OCI-LY3 (cell line): ENCODE data around the gene C19orf53.
"Not testable (repeated sequence)": the region's sequence is repeated elsewhere in the genome, so short reads cannot be mapped to it uniquely, and the experiment has no call there.

Source experiments
- H2AFZ ChIP-seq: fragments of 200-600, 300-600 bp; shearing (Covaris generic); 2 replicates; pipeline ENCODE4 v1.6.0; 2014; ENCODE audit warnings: antibody characterized with exemption, low read depth, low read length
- H3K27ac ChIP-seq: fragments of 200-600, 300-600 bp; sonication (generic); 2 replicates; pipeline ENCODE4 v1.5.1; 2014; ENCODE audit warnings: mild to moderate bottlenecking, low read length, moderate library complexity, mixed read lengths
- H3K27me3 ChIP-seq: fragments of 200-600, 300-600 bp; sonication (generic); 2 replicates; pipeline ENCODE4 v1.6.1; 2014; ENCODE audit warnings: low read depth, low read length, mixed read lengths
- H3K36me3 ChIP-seq: fragments of 200-600, 300-600 bp; sonication (generic); replicated peaks from 2 replicates; pipeline ENCODE3; 2014; ENCODE audit warnings: low read depth, low read length, mixed read lengths
- H3K4me1 ChIP-seq: fragments of 300-600, 200-600 bp; sonication (generic); 2 replicates; pipeline ENCODE4 v1.6.1; 2014; ENCODE audit warnings: low read length, mixed read lengths
- H3K4me2 ChIP-seq: fragments of 200-600, 300-600 bp; sonication (generic); 2 replicates; pipeline ENCODE4 v1.6.1; 2014; ENCODE audit warnings: low read length, mixed read lengths
- H3K4me3 ChIP-seq: fragments of 300-600, 200-600 bp; sonication (generic); 2 replicates; pipeline ENCODE4 v1.5.1; 2014; ENCODE audit warnings: antibody characterized with exemption, mild to moderate bottlenecking, low read length, moderate library complexity
- H3K79me2 ChIP-seq: fragments of 300-600, 200-600 bp; shearing (Covaris generic); 2 replicates; pipeline ENCODE4 v1.6.1; 2014; ENCODE audit warnings: mild to moderate bottlenecking, low read length, mixed read lengths
- H3K9ac ChIP-seq: fragments of 300-600, 200-600 bp; shearing (Covaris generic); 2 replicates; pipeline ENCODE4 v1.6.0; 2014; ENCODE audit warnings: mild to moderate bottlenecking, low read length, moderate library complexity
- H3K9me3 ChIP-seq: fragments of 200-600, 300-600 bp; shearing (Covaris generic); 2 replicates; pipeline ENCODE4 v1.6.1; 2014; ENCODE audit warnings: low read length, mixed read lengths; ENCODE audit not compliant: insufficient read depth
- H4K20me1 ChIP-seq: fragments of 200-600, 300-600 bp; sonication (generic); 2 replicates; pipeline ENCODE4 v1.6.1; 2016; ENCODE audit warnings: low read length, mixed read lengths; ENCODE audit not compliant: insufficient read depth
- EZH2phosphoT487 ChIP-seq: fragments of 200-600 bp; shearing (Covaris generic); IDR thresholded peaks from 2 replicates; pipeline ENCODE4 v1.6.1; 2018; ENCODE audit warnings: antibody characterized with exemption, mixed run types, low read depth
- TF ChIP-seq, protein P1 (sequence below): fragments of 200-600, 300-600 bp; sonication (generic); IDR thresholded peaks from 2 replicates; pipeline ENCODE4 v1.5.1; 2014; ENCODE audit warnings: antibody characterized with exemption, low read length, low read depth

Gene C19orf53

GRCh38 chr19:13748169-13748828, 26.0 kb upstream of the C19orf53 start:
- Histone ChIP-seq H3K4me3 (peak overlapping the region; percentile 88), H3K27me3 (no peaks in the 10 kb centered on the region), H3K27ac (peak overlapping the region; percentile 37), H3K9me3 (no peaks in the 10 kb centered on the region), H2AFZ (peak overlapping the region; percentile 85), H4K20me1 (no peaks in the 10 kb centered on the region), H3K79me2 (peaks cover 15% of the 10 kb centered on the region), H3K9ac (peak overlapping the region; percentile 91), H3K4me1 (peaks cover 10% of the 10 kb centered on the region), H3K36me3 (no peaks in the 10 kb centered on the region), H3K4me2 (peak overlapping the region; percentile 96)
- TF ChIP-seq EZH2phosphoT487: no peak
- TF ChIP-seq, protein P1, sequence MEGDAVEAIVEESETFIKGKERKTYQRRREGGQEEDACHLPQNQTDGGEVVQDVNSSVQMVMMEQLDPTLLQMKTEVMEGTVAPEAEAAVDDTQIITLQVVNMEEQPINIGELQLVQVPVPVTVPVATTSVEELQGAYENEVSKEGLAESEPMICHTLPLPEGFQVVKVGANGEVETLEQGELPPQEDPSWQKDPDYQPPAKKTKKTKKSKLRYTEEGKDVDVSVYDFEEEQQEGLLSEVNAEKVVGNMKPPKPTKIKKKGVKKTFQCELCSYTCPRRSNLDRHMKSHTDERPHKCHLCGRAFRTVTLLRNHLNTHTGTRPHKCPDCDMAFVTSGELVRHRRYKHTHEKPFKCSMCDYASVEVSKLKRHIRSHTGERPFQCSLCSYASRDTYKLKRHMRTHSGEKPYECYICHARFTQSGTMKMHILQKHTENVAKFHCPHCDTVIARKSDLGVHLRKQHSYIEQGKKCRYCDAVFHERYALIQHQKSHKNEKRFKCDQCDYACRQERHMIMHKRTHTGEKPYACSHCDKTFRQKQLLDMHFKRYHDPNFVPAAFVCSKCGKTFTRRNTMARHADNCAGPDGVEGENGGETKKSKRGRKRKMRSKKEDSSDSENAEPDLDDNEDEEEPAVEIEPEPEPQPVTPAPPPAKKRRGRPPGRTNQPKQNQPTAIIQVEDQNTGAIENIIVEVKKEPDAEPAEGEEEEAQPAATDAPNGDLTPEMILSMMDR: no peak

DNA sequence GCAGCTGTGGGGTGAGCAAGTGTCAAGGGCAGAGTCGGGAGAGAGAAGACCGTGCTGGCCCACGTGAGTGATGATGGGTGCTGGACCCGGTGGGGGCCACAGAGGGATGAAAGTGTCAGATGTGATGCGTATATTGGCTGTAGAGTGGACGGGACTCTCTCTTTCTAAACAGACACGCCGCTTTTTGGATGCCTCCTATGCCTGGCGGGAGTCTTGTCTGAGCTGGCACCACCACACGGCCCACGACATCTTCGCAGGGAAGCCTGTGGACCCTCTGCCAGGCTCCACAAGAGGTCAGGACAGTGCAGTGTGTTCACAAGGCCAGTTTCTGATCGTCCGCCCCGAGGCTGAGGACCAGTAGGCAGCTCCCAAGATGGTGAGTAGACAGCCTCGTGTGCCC, 22.8 kb upstream of the C19orf53 start:
- H3K9ac ChIP-seq: no peak overlapping the region

DNA sequence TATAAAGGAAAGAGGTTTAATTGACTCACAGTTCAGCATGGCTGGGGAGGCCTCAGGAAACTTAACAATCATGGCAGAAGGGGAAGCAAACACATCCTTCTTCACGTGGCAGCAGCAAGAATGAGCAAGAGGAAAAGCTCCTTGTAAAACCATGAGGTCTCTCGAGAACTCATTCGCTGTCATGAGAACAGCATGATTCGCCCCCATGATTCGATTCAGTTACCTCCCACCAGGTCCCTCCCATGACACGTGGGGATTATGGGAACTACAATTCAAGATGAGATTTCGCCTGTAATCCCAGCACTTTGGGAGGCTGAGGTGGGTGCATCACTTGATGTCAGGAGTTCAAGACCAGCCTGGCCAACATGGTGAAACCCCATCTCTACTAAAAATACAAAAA, 20.6 kb upstream of the C19orf53 start:
- not testable (repeated sequence) for H3K4me2 ChIP-seq, H3K9me3 ChIP-seq, H3K9ac ChIP-seq, H3K79me2 ChIP-seq, H3K4me3 ChIP-seq, H2AFZ ChIP-seq, H3K27ac ChIP-seq, H3K4me1 ChIP-seq, H3K27me3 ChIP-seq, H4K20me1 ChIP-seq
- H3K36me3 ChIP-seq: peaks cover 30% of the 10 kb centered on the region

More for the DNA sequence above, 22.8 kb upstream of the C19orf53 start:
- H3K36me3 ChIP-seq: peaks cover 13% of the 10 kb centered on the region
- no peak overlapping the region for H3K27ac ChIP-seq
- H3K9me3 ChIP-seq: no peaks in the 10 kb centered on the region
- TF ChIP-seq EZH2phosphoT487: no peak
- TF ChIP-seq, protein P1: no peak
- no peak overlapping the region for H3K4me3 ChIP-seq
- H2AFZ ChIP-seq: no peak overlapping the region
- no peaks in the 10 kb centered on the region for H3K27me3 ChIP-seq
- H3K4me1 ChIP-seq: peaks cover 10% of the 10 kb centered on the region
- no peaks in the 10 kb centered on the region for H4K20me1 ChIP-seq
- peaks cover 15% of the 10 kb centered on the region for H3K79me2 ChIP-seq
- no peak overlapping the region for H3K4me2 ChIP-seq

DNA sequence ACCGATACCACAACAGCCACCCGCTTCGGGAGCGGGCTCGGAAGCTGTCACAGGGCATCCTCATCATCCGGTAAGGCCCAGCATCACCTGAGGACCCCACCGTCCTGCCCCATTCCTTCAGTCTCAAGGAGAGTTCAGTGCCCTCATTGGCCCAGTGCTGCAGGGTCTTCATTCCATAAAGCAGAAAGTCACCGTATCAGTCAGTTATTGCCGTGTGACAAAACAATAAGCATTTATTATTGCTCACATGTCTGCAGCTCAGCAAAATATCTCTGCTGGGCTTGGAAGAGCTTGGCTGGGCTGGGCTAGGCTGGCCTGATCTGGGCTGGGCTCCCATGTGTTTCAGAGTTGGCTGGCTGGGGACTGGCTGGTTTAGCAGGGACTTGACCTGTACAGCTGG, 18.0 kb upstream of the C19orf53 start:
- Histone ChIP-seq H3K9me3 (no peaks in the 10 kb centered on the region), H3K4me3 (no peak overlapping the region), H2AFZ (no peak overlapping the region), H3K36me3 (peaks cover 32% of the 10 kb centered on the region), H3K27me3 (no peaks in the 10 kb centered on the region), H4K20me1 (no peaks in the 10 kb centered on the region), H3K9ac (no peak overlapping the region), H3K4me2 (no peak overlapping the region), H3K27ac (no peak overlapping the region), H3K79me2 (no peaks in the 10 kb centered on the region), H3K4me1 (no peaks in the 10 kb centered on the region)
- no peak for TF ChIP-seq EZH2phosphoT487
- TF ChIP-seq, protein P1: no peak
